GM21423 (cell line): ENCODE data around the gene DNAJB8.

Source experiments
- ATAC-seq: cut with Tn5 transposase; IDR thresholded peaks from one replicate; pipeline ENCODE4 v1.9.1; 2021; ENCODE audit warnings: mild to moderate bottlenecking, moderate library complexity; ENCODE audit not compliant: unreplicated experiment

Gene DNAJB8

DNA sequence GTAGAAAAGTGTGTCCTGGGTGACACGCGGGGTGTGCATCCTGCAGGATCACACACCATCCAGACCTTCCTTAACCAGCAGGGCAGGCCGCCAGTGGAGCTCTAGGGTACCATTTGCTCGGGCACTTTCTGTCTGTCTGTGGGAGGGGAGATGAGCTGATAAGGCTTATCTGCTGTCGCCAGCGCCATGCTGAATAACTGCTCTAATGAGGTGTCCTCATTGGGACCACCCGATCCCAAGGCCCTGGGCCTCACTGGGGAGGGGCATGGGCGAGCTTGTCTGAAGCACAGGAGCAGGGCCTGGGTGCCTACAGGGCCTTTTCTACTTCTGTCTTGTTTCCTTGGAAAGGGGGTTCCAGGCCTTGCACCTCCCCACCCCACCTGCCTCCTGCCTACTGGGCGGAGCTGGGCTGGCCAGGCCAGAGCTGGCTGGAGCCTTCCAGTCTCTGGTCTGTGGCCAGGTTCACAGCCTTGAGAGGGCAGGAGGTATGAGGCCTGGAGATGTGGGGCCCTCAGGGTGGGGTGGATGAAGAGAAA, 28.8 kb upstream of the DNAJB8 start:
- no peak for ATAC-seq

- no peak for ATAC-seq
Observed at GRCh38 chr3:128494367-128494650, 27.6 kb upstream of the DNAJB8 start.

DNA sequence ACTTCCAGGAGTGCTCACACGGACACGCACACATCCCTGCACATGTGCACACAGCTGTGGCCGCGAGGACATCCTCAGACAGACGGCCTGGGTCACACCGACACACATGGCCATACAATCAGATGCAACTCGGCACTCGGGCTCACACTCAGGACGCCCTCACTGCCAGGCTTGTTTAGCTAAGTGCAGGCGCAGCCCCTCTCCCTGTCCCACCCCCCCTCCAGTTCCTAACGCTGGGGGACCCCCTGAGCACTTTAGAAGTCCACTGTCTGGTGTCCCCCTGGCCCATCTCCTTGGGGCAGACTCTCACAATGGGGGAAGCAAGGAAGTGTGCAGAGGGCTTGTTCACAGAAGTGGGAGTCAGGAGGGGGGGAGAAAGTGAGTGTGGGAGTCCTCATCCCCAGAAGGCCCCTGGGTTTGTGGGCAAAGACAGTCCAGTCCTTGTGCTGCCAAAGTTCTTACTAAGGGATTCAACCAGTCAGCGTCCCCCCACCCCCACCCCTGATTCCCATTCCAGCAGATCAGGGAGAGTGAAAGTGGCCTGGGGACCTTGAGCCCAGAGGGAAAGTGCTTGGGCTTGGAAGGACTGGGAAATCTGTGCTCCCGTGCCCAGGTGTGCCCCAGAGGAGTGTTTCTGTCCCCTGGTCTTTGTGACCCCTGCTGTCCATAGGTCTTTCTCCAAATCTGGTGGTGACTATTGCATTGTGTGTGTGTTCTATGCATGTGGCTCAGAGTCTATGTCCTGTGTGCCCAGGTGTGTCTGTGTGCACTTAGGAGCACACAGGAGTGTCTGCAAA, 27.1 kb upstream of the DNAJB8 start:
- no peak for ATAC-seq

DNA sequence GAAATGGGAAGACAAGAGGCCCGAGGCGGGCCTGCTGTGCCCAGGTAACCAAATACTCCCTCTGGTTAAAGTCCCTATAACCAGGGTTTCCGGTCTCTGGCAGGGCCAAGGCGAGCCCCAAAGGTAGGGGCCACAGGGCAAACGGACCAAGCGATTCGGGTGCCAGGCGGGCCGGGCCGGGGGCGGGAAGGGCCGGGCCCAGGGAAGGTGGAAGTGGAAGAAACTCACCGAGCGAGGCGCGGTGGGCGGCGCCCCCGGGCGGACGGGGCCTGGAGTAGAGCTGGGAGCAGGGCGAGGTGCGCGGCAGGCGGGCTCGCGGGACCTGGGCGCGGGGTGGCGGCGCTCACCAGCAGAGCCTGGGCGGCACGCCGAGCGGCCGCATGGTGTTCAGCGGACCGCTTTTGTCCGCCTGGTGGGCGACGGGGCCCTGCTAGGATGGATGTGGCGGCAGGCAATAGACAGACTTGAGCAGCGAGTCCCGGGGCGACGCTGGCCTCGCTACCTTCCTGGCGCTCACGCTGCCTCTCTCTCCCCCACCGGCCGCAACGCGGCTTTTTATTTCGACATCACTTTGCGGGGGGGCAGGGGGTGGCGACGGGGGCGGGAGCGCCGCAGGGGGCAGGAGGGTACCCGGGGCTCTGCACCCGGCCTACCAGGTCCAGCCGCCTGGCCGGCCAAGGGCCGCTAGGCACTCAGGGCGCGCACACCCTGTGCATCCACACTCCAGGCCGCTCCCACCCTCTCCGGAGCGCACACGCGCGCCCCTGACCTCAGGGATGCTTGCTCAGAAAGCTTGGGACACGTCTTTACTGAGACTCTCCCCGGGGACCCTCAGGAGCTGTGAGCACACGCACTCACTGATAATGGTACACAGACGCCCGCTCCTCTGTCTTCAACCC, 26.2 kb upstream of the DNAJB8 start, which contains the start of gene GATA2:
Gene GATA2, minus strand, starts transcription at position 531 of the 899 bp plus-strand sequence. CDS start 6,170 bp downstream, outside the sequence.
- ATAC-seq: no peak

GRCh38 chr3:128491941-128492670, 25.4 kb upstream of the DNAJB8 start:
- no peak for ATAC-seq

DNA sequence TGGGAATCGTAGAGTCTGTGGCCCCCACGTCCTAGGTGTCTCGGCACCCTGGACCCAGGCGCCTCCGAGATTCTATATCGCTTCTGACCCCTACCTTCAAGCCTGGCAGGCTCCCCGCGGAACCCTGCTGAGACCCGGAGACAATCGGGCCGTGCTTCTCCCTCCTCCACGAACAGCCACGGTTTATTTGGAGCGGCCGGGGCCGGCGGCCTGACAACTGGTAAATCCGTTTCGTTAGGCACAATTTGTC, 24.9 kb upstream of the DNAJB8 start:
- no peak for ATAC-seq

- ATAC-seq: no peak
Observed at GRCh38 chr3:128490915-128491690, 24.4 kb upstream of the DNAJB8 start.

DNA sequence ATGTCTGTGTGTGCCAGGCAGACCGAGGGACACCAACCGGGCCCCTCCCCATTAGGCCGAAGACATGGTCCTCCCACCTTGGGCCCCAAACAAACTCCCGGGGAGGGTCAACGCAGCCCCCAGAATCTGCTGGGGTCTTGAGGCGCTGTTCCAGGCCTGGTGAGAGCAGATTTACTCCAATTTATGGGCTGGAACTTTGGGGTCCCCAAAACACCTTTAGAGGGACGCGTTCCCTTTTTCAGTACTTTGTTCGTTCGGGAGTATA, 23.9 kb upstream of the DNAJB8 start:
- ATAC-seq: no peak

DNA sequence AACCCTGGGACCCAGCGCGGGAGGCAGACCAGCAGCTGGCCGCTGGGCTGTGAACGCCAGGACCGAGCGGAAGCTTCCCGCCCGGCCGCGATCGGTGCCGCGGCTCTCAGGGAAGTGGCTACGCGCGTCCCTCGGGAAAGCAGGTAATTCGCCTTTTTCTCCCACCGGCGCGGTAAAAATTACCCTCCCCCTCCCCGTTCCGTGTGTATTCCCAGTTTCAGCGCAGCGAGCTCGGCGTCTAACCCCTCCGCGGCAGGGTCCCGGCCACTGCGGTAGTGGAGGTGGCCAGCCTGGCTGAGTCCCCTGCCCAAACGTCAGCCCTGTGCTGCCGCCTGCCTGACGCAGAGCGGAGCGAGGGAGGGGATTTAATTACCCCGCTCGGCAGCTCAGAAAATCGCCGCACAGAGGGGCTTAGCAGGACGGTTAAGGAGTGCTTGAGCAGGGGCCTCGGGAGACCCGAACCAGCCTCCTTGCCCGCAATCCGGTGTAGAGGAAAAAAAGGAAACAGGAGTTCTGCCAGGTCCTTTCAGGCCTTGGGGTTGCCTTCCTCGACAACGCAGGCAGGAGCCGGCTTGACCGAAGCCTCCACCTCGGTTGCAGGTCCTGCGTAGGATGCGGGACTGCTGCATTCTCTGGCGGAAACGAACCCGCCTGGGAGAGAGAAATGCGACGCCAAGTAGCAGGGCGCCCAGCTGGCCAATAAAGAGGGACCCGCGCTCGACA, 23.4 kb upstream of the DNAJB8 start:
- ATAC-seq: no peak

DNA sequence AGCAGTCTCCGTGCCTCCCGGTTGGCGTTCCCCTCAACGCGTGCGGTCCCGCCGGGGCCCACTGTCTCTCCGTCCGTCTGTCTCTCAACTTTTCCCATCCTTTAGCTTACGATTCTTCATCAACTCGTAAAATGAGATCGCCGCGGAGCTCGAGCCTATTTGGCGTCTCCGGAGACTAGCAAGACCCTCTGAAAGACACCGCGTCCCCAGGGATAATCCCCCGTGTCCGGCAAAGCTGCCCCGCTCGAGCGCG, 22.9 kb upstream of the DNAJB8 start:
- no peak for ATAC-seq

GRCh38 chr3:128488991-128489673, 22.4 kb upstream of the DNAJB8 start:
- ATAC-seq: no peak

DNA sequence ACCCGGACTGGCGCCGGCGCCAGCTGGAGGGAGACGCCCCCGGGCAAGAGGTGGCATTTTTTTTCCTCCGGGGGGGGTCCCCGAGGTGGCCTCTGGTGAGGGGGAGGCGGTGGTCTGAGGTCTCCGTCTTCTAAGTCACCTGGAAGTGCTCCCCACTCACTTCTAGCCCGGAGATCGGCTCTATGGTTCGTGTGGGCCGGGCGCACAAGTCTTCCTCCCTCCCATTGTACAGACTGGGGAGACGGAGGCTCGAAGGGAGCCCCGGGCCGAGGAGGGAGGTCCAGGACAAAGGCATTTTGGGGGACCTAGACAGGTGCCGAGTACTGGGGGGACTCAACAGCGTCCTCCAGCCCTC, 21.9 kb upstream of the DNAJB8 start:
- no peak for ATAC-seq

- ATAC-seq: no peak
Observed at GRCh38 chr3:128487813-128488635, 21.3 kb upstream of the DNAJB8 start.

- ATAC-seq: no peak
Observed at GRCh38 chr3:128487538-128487812, 20.8 kb upstream of the DNAJB8 start.

- no peak for ATAC-seq
Observed at GRCh38 chr3:128486681-128487537, 20.2 kb upstream of the DNAJB8 start.

DNA sequence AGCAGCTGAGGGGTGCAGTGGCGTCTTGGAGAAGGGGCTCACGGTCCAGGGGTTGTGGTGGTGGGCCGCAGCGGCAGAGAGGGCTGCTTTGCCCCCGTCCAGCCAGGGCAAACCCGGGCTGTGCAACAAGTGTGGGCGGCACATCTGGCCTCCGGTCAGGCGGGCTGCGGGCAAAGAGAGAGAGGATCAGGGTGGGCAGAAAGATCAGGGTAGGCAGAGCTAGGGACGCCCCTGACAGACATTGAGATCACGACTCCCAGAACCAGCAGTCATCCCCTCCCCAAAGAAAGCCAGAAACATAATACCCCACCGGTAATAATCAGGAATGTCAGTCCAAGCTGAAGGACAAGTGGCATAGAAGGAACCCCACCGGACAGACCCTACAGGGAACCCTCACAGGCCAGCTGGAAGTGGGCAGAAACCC, 19.5 kb upstream of the DNAJB8 start:
- ATAC-seq: no peak

DNA sequence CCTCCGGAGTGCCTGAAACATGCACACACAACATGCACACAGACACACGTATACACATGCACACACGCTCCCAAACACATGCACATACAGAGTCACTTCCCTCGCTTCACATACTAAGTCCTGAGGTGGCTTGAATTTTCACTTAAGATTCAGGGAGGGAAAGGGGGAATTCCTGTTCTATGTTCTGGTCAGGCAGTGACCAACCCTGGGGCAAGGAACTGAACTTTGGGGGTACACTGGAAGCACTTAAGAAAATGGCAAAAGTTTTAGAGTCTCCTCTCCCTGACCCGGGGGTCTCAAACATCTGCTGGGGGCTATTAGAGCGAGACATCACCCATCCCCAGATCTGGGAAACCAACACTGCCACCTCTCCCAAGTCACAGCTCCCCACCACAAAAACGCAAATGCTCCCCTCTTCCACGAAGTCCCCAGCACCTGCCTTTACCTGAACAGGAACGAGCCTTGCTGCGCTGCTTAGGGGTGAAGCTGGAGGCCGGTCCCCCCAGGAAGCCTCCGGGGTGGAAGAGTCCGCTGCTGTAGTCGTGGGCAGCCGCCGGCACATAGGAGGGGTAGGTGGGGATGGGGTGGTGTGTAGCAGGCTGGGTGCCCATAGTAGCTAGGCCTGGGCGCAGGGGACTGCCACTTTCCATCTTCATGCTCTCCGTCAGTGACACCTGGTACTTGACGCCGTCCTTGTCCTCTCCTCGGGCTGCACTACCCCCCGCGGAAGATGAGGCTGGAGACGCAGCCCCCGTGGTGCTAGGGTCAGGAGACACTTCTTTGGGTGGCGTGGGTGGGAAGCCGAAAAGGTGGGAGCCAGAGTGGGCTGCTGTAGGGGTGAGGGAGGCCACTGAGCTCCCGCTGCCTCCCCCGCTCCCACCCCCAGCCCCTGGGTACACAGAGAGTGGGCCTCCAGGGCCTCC, 18.9 kb upstream of the DNAJB8 start:
- no peak for ATAC-seq
